HG02852 (cell line): ENCODE results near the gene ARHGEF9.
"Not testable (repeated sequence)": the region's sequence is repeated elsewhere in the genome, so short reads cannot be mapped to it uniquely, and the experiment has no call there.

ENCODE experiments used
- ATAC-seq: cut with Tn5 transposase; IDR thresholded peaks from one replicate; pipeline ENCODE4 v1.9.1; 2021; ENCODE audit warnings: mild to moderate bottlenecking, moderate library complexity; ENCODE audit not compliant: unreplicated experiment

The ARHGEF9 gene

GRCh38 chrX:63664083-63664482, 120.9 kb downstream of the ARHGEF9 start:
- ATAC-seq = no peak

- no peak for ATAC-seq
Measured at GRCh38 chrX:63661676-63662075, 123.3 kb downstream of the ARHGEF9 start.

GRCh38 chrX:63658920-63659319, 126.1 kb downstream of the ARHGEF9 start:
- ATAC-seq = no peak

GRCh38 chrX:63657821-63658220, 127.2 kb downstream of the ARHGEF9 start:
- ATAC-seq = no peak

- ATAC-seq = no peak
Measured at GRCh38 chrX:63656871-63657580, 128.0 kb downstream of the ARHGEF9 start.

GRCh38 chrX:63652086-63652765, 132.8 kb downstream of the ARHGEF9 start:
- ATAC-seq = no peak

- not testable (repeated sequence) for ATAC-seq
Measured at GRCh38 chrX:63645748-63646147, 139.3 kb downstream of the ARHGEF9 start.

GRCh38 chrX:63635750-63636149, 149.3 kb downstream of the ARHGEF9 start:
- ATAC-seq = no peak

GRCh38 chrX:63613531-63614028, 171.4 kb downstream of the ARHGEF9 start:
- ATAC-seq = no peak

GRCh38 chrX:63585936-63586335, 199.1 kb downstream of the ARHGEF9 start:
- no peak for ATAC-seq
